Thyroid gland (tissue), 4 donors: Measurements from ENCODE around the gene PPP2R5C. TPM values are rescaled to one million over a fixed set of nuclear protein-coding genes. Genes with fewer than 3 reads are reported as not detected.

Experiments
- DNase-seq, 2 donors: peaks; one replicate each; pipeline ENCODE4 v3.0.0-alpha.2; 2019
- H3K27ac ChIP-seq, 3 donors: fragments of 200-600 bp; sonication (generic); 1 replicate in 2 of 3; 2 replicates in 1 of 3; pipeline ENCODE4 v1.5.1; 2016 to 2019; ENCODE audit warnings: mild to moderate bottlenecking in 1 of 3, moderate library complexity in 1 of 3
- H3K27me3 ChIP-seq: fragments of 200-600 bp; sonication (generic); one replicate; pipeline ENCODE4 v1.5.1; 2019
- H3K36me3 ChIP-seq, 2 donors: fragments of 200-600 bp; sonication (generic); one replicate each; pipeline ENCODE4 v1.5.1; 2016 to 2019
- H3K4me1 ChIP-seq, 2 donors: fragments of 200-600 bp; sonication (generic); one replicate each; pipeline ENCODE4 v1.5.1; 2017 to 2019
- H3K4me3 ChIP-seq, 3 donors: fragments of 200-600 bp; sonication (generic); replicated peaks in 1 of 3; 1 replicate in 2 of 3; 2 replicates in 1 of 3; pipeline ENCODE4 v1.5.1; 2016; ENCODE audit warnings: mild to moderate bottlenecking in 1 of 3
- H3K9me3 ChIP-seq: fragments of 200-600 bp; sonication (generic); one replicate; pipeline ENCODE4 v1.5.1; 2017
- CTCF ChIP-seq, 6 experiments: fragments of 200-600 bp in 3 of 6; fragments of 450-650 bp in 3 of 6; sonication (generic) in 3 of 6; IDR thresholded peaks; one replicate each; pipeline ENCODE4 v1.5.1; 2016 to 2019; ENCODE audit warnings: antibody characterized with exemption in 6 of 6, mild to moderate bottlenecking in 2 of 6, inconsistent platforms in 1 of 6, moderate library complexity in 1 of 6
- POLR2A ChIP-seq, 2 donors: fragments of 450-650 bp; IDR thresholded peaks; one replicate each; pipeline ENCODE4 v1.6.1; 2017; ENCODE audit warnings: antibody characterized with exemption in 2 of 2, mild to moderate bottlenecking in 2 of 2, moderate library complexity in 1 of 2
- WGBS, 2 donors: methylation state at CpG; one replicate each; pipeline ENCODE4 v1.1.5; 2017; 5-methylcytosine and 5-hydroxymethylcytosine counted together
- intact Hi-C: fragments of 100-400 bp; cut with DNase I; formaldehyde crosslinking; loops from one replicate; pipeline ENCODE4 v1.15.1; 2023
- total RNA-seq, 4 donors: library from RNA; depleted of rRNA; stranded (reverse); fragments of >200 nt; gene quantifications; one replicate each; pipeline ENCODE4 v1.2.3, GENCODE V29; 2016

Gene PPP2R5C
- total RNA-seq, 4 donors from 2014 or later = 105 to 209 (median 141) TPM

- TF ChIP-seq CTCF (IDR thresholded peaks at IDR 0.05) (no peak), POLR2A (IDR thresholded peaks at IDR 0.05) (no peak)
- Histone ChIP-seq H3K4me3 (no peak overlapping the region), H3K27me3 (no peaks in the 10 kb centered on the region), H3K36me3 (no peaks in the 10 kb centered on the region), H3K4me1 (no peaks in the 10 kb centered on the region), H3K27ac (no peak overlapping the region), H3K9me3 (no peaks in the 10 kb centered on the region)
- WGBS, 2 donors = 87 to 89% methylated on average over 8 of the region's 8 CpGs
- no peak for DNase-seq
- intact Hi-C loops = no loop called here
These were observed 11.3 kb downstream of the PPP2R5C start for GRCh38 chr14:101772770-101773169.

GRCh38 chr14:101773378-101773777 lies 11.9 kb downstream of the PPP2R5C start:
- Histone ChIP-seq H3K9me3 (no peaks in the 10 kb centered on the region), H3K36me3 (no peaks in the 10 kb centered on the region), H3K4me1 (no peaks in the 10 kb centered on the region), H3K27me3 (no peaks in the 10 kb centered on the region), H3K27ac (no peak overlapping the region), H3K4me3 (no peak overlapping the region)
- 94 to 98% methylated on average over 2 of the region's 2 CpGs for WGBS, 2 donors
- DNase-seq = no peak
- intact Hi-C loops = no loop called here
- TF ChIP-seq CTCF (IDR thresholded peaks at IDR 0.05) (no peak), POLR2A (IDR thresholded peaks at IDR 0.05) (no peak)

GRCh38 chr14:101774006-101774795 lies 12.7 kb downstream of the PPP2R5C start:
- intact Hi-C loops = no loop called here

GRCh38 chr14:101774814-101775213 lies 13.3 kb downstream of the PPP2R5C start:
- no peaks in the 10 kb centered on the region for H3K27me3 ChIP-seq
- no peak for DNase-seq
- TF ChIP-seq POLR2A (IDR thresholded peaks at IDR 0.05) = no peak
- no peaks in the 10 kb centered on the region for H3K4me1 ChIP-seq
- 86 to 91% methylated on average over 8 of the region's 8 CpGs for WGBS, 2 donors
- no peak overlapping the region for H3K27ac ChIP-seq
- H3K9me3 ChIP-seq = no peaks in the 10 kb centered on the region
- no peak overlapping the region for H3K4me3 ChIP-seq
- intact Hi-C loops = no loop called here
- no peaks in the 10 kb centered on the region for H3K36me3 ChIP-seq

More at GRCh38 chr14:101774006-101774795, 12.7 kb downstream of the PPP2R5C start:
- TF ChIP-seq POLR2A (IDR thresholded peaks at IDR 0.05) (no peak), CTCF (IDR thresholded peaks at IDR 0.05) (no peak)
- no peak for DNase-seq
- Histone ChIP-seq H3K36me3 (no peaks in the 10 kb centered on the region), H3K4me1 (no peaks in the 10 kb centered on the region), H3K27me3 (no peaks in the 10 kb centered on the region), H3K9me3 (no peaks in the 10 kb centered on the region), H3K27ac (no peak overlapping the region), H3K4me3 (no peak overlapping the region)
- 94 to 95% methylated on average over 7 of the region's 7 CpGs for WGBS, 2 donors

GRCh38 chr14:101775826-101776225 lies 14.3 kb downstream of the PPP2R5C start:
- peaks cover 6 to 10% of the 10 kb centered on the region in 2 donors for H3K4me1 ChIP-seq
- H3K27ac ChIP-seq = no peak overlapping the region
- H3K9me3 ChIP-seq = no peaks in the 10 kb centered on the region
- no peaks in the 10 kb centered on the region for H3K36me3 ChIP-seq
- no peak overlapping the region for H3K4me3 ChIP-seq
- WGBS, 2 donors = 66 to 81% methylated on average over 10 of the region's 10 CpGs
- TF ChIP-seq POLR2A (IDR thresholded peaks at IDR 0.05) (no peak), CTCF (IDR thresholded peaks at IDR 0.05) (no peak)
- no peak for DNase-seq
- no peaks in the 10 kb centered on the region for H3K27me3 ChIP-seq
- intact Hi-C loops = no loop called here
